HepG2 (cell line): Measurements from ENCODE around the gene DVL3. TPM values are rescaled to one million over a fixed set of nuclear protein-coding genes. Genes with fewer than 3 reads are reported as not detected.

Experiments
- ATAC-seq: fragments of 200-7000 bp; cut with Tn5 transposase; 3 replicates; pipeline ENCODE4 v1.9.1; 2020; ENCODE audit warnings: mild to moderate bottlenecking, moderate library complexity
- BruUV-seq: library from RNA; stranded (reverse); fragments of 400-500 nt; replicated peaks from 2 replicates; lab custom pipeline; 2021; lab: Mats Ljungman, UMichigan
- CTCF ChIA-PET: fragments of 300-600 bp; formaldehyde crosslinking; extraction: SDS; loops from one replicate; lab custom pipeline; 2021; ENCODE audit warnings: low total read pairs, inconsistent platforms, low intra/inter-chr PET ratio; lab: Yijun Ruan, JAX
- POLR2A ChIA-PET: fragments of 350-600 bp; sonication (Branson Sonifier 250); formaldehyde crosslinking; loops from one replicate; lab custom pipeline; 2020; ENCODE audit warnings: antibody characterized with exemption, inconsistent platforms; lab: Yijun Ruan, JAX
- DNase-seq: peaks from one replicate; pipeline ENCODE4 v3.0.0-alpha.2; 2015; ENCODE audit warnings: low spot score
- FAIRE-seq: peaks from 3 replicates; lab custom pipeline; 2011; peaks lifted over from hg19 to GRCh38; lab: Jason Lieb, UNC
- H2AFZ ChIP-seq: one replicate; pipeline ENCODE4 v1.6.1; 2011; ENCODE audit warnings: low read length, inconsistent platforms
- H3K27ac ChIP-seq: fragments of 300-600 bp; 3 replicates; pipeline ENCODE4 v1.8.0; 2011; ENCODE audit warnings: mixed run types, mild to moderate bottlenecking, mixed read lengths, low read length, inconsistent platforms; ENCODE audit not compliant: insufficient read depth; ENCODE audit errors: extremely low read length
- H3K27me3 ChIP-seq, 2 experiments: fragments of 200-600 bp in 1 of 2; 2 replicates in 1 of 2; 3 replicates in 1 of 2; pipeline versions ENCODE4 v1.6.0 to v1.8.0; 2011; ENCODE audit warnings: low read length in 2 of 2, mild to moderate bottlenecking in 2 of 2, moderate library complexity in 2 of 2, inconsistent platforms in 1 of 2; ENCODE audit not compliant: insufficient read depth in 2 of 2, control insufficient read depth in 1 of 2
- H3K36me3 ChIP-seq, 2 experiments: fragments of 200-600 bp in 1 of 2; replicated peaks in 1 of 2; 2 replicates in 1 of 2; 3 replicates in 1 of 2; pipeline versions ENCODE4 v1.5.1 to v1.8.0; 2011; ENCODE audit warnings: low read length in 2 of 2, inconsistent platforms in 1 of 2; ENCODE audit not compliant: insufficient read depth in 2 of 2, control insufficient read depth in 1 of 2
- H3K4me1 ChIP-seq: 2 replicates; pipeline ENCODE4 v1.5.1; 2012; ENCODE audit warnings: low read length, inconsistent platforms; ENCODE audit not compliant: insufficient read depth
- H3K4me2 ChIP-seq: 2 replicates; pipeline ENCODE4 v1.6.0; 2011; ENCODE audit warnings: low read depth, low read length, inconsistent platforms
- H3K4me3 ChIP-seq, 3 experiments: fragments of 200-600 bp in 1 of 3; sonication (generic), shearing (Covaris generic) in 1 of 3; replicated peaks in 1 of 3; 2 replicates each; pipeline ENCODE4 v1.5.1; 2011 to 2016; ENCODE audit warnings: low read length in 3 of 3, inconsistent platforms in 2 of 3, low read depth in 2 of 3, mild to moderate bottlenecking in 2 of 3, control low read depth in 1 of 3, mixed read lengths in 1 of 3; ENCODE audit not compliant: insufficient read depth in 1 of 3
- H3K79me2 ChIP-seq: one replicate; pipeline ENCODE4 v1.6.1; 2011; ENCODE audit warnings: low read length, inconsistent platforms; ENCODE audit not compliant: insufficient read depth
- H3K9ac ChIP-seq: 2 replicates; pipeline ENCODE4 v1.6.0; 2011; ENCODE audit warnings: mild to moderate bottlenecking, low read depth, low read length, inconsistent platforms; ENCODE audit not compliant: insufficient read depth
- H3K9me3 ChIP-seq: 2 replicates; pipeline ENCODE4 v1.5.1; 2012; ENCODE audit warnings: mild to moderate bottlenecking, low read length
- H4K20me1 ChIP-seq: 2 replicates; pipeline ENCODE4 v1.6.0; 2011; ENCODE audit warnings: inconsistent platforms, mild to moderate bottlenecking, low read length, moderate library complexity; ENCODE audit not compliant: insufficient read depth
- ATM ChIP-seq: fragments of 450-650 bp; IDR thresholded peaks from 2 replicates; pipeline ENCODE4 v1.7.1; 2017; ENCODE audit warnings: mild to moderate bottlenecking, borderline replicate concordance
- CTCF ChIP-seq: sonication (generic); formaldehyde crosslinking; IDR thresholded peaks from 2 replicates; pipeline ENCODE4 v1.5.0; 2020; ENCODE audit warnings: mild to moderate bottlenecking, missing genetic modification reagents, moderate library complexity
- GPN1 ChIP-seq: sonication (generic); formaldehyde crosslinking; IDR thresholded peaks from 2 replicates; pipeline ENCODE4 v1.5.1; 2020; ENCODE audit warnings: missing genetic modification reagents, borderline replicate concordance
- KAT8 ChIP-seq: IDR thresholded peaks from 2 replicates; pipeline ENCODE4 v1.6.1; 2016; ENCODE audit warnings: missing genetic modification reagents, missing compliant biosample characterization
- KMT2A ChIP-seq: sonication (generic); formaldehyde crosslinking; IDR thresholded peaks from 2 replicates; pipeline ENCODE4 v1.4.0; 2020; ENCODE audit warnings: missing genetic modification reagents
- NR1H2 ChIP-seq: sonication (generic); formaldehyde crosslinking; IDR thresholded peaks from 2 replicates; pipeline ENCODE4 v1.8.1; 2022; ENCODE audit warnings: low read depth, missing genetic modification reagents, borderline replicate concordance
- RBM22 ChIP-seq: fragments of 200-400 bp; formaldehyde crosslinking; optimal IDR thresholded peaks from 2 replicates; pipeline ENCODE3; 2017; ENCODE audit warnings: mild to moderate bottlenecking, low read length, moderate library complexity
- STAG1 ChIP-seq: sonication (generic); formaldehyde crosslinking; IDR thresholded peaks from 2 replicates; pipeline ENCODE4 v1.4.0; 2020; ENCODE audit warnings: missing genetic modification reagents
- U2AF1 ChIP-seq: fragments of 200-400 bp; formaldehyde crosslinking; optimal IDR thresholded peaks from 2 replicates; pipeline ENCODE3; 2017; ENCODE audit warnings: mild to moderate bottlenecking, low read depth, low read length
- ZBED4 ChIP-seq: sonication (generic); formaldehyde crosslinking; IDR thresholded peaks from 2 replicates; pipeline ENCODE4 v1.4.0; 2020; ENCODE audit warnings: missing genetic modification reagents, borderline replicate concordance
- ZBTB10 ChIP-seq: sonication (generic); formaldehyde crosslinking; IDR thresholded peaks from 2 replicates; pipeline ENCODE4 v1.4.0; 2020; ENCODE audit warnings: missing genetic modification reagents, borderline replicate concordance
- ZNF317 ChIP-seq: sonication (generic); formaldehyde crosslinking; IDR thresholded peaks from 2 replicates; pipeline ENCODE4 v1.5.0; 2020; ENCODE audit warnings: mild to moderate bottlenecking, missing genetic modification reagents
- ZNF329 ChIP-seq: sonication (generic); formaldehyde crosslinking; IDR thresholded peaks from 2 replicates; pipeline ENCODE4 v1.9.0; 2021; ENCODE audit warnings: low read depth, mild to moderate bottlenecking, missing genetic modification reagents
- ZNF773 ChIP-seq: sonication (generic); formaldehyde crosslinking; IDR thresholded peaks from 2 replicates; pipeline ENCODE4 v1.4.0; 2020; ENCODE audit warnings: missing genetic modification reagents, borderline replicate concordance
- WGBS: methylation state at CpG from one replicate; pipeline ENCODE4 v1.1.6; 2017; ENCODE audit warnings: low lambda C conversion rate; 5-methylcytosine and 5-hydroxymethylcytosine counted together
- in situ Hi-C: cut with HindIII; loops from 2 replicates; pipeline ENCODE4 v1.10.0; 2017; ENCODE audit warnings: low pct_unique_long_range_greater_than_20kb; ENCODE audit not compliant: extremely low pct_ligation_motif_present
- intact Hi-C: fragments of 100-400 bp; cut with micrococcal nuclease; formaldehyde crosslinking; loops from one replicate; pipeline ENCODE4 v1.10.0; 2022; ENCODE audit not compliant: unreplicated experiment
- polyA plus RNA-seq, 8 experiments: library from polyadenylated mRNA; depleted of rRNA in 3 of 8; stranded (reverse) in 7 of 8; unstranded in 1 of 8; fragments of >200 nt; fragmentation: Illumina TruSeq in 4 of 8; extraction: Trizol in 4 of 8; gene quantifications; 2 replicates each; pipeline versions ENCODE4 v1.2.1 to v1.2.3, GENCODE V29; 2011 to 2016; ENCODE audit warnings: low read depth in 4 of 8, missing spikeins in 1 of 8, mixed read lengths in 1 of 8; ENCODE audit not compliant: insufficient read depth in 1 of 8
- total RNA-seq, 5 experiments: library from RNA; depleted of rRNA; stranded (reverse); fragments of >200 nt; fragmentation: Illumina TruSeq; extraction: Trizol; gene quantifications; 2 replicates each; pipeline ENCODE4 v1.2.3, GENCODE V29; 2016; ENCODE audit warnings: low read depth in 1 of 5

DVL3 gene
- total and polyA plus RNA-seq, 2 of the 13 experiments (the other 11 are each of a cell fraction or from before 2014, with no cell fraction given): 29.0 to 36.1 TPM

- Histone ChIP-seq H3K4me2 (no peak overlapping the region), H3K9me3 (no peaks in the 10 kb centered on the region), H3K36me3 (peaks cover 5 to 13% of the 10 kb centered on the region in 2 experiments; a peak in 4 of 5 replicates), H3K9ac (no peak overlapping the region), H4K20me1 (no peaks in the 10 kb centered on the region), H3K4me1 (peaks cover 12% of the 10 kb centered on the region), H3K27ac (no peak overlapping the region), H3K4me3 (no peak overlapping the region), H3K79me2 (no peaks in the 10 kb centered on the region), H2AFZ (no peak overlapping the region), H3K27me3 (peaks cover 0 to 10% of the 10 kb centered on the region in 2 experiments; a peak in 3 of 5 replicates)
- FAIRE-seq (no peak), DNase-seq (no peak), ATAC-seq (peak; percentile 53)
- ChIA-PET POLR2A (interaction anchor here (0.7 kb wide), 1 partner anchor 1790 kb away, joined by 3 read pairs; no protein-coding TSS in a partner anchor), CTCF (no interaction called here)
- BruUV-seq: no TSS peak
- no peak for TF ChIP-seq GPN1 (CRISPR knock-in tag)
- no peak for TF ChIP-seq ZNF317 (CRISPR knock-in tag)
- TF ChIP-seq U2AF1: no peak
- no peak for TF ChIP-seq KMT2A
- no peak for TF ChIP-seq RBM22
- TF ChIP-seq ATM: no peak
- TF ChIP-seq ZBED4 (CRISPR knock-in tag): no peak
- peak; percentile 45 for TF ChIP-seq CTCF
- TF ChIP-seq KAT8 (CRISPR knock-in tag): no peak
- TF ChIP-seq NR1H2 (CRISPR knock-in tag): no peak
- no peak for TF ChIP-seq ZBTB10 (CRISPR knock-in tag)
- peak; percentile 48 for TF ChIP-seq STAG1
- no peak for TF ChIP-seq ZNF329 (CRISPR knock-in tag)
- no peak for TF ChIP-seq ZNF773 (CRISPR knock-in tag)
- in situ Hi-C loops (no loop called here), intact Hi-C loops (no loop called here)
- 80% methylated on average over 5 of the region's 9 CpGs for WGBS
Observed at GRCh38 chr3:184198509-184198908, 43.3 kb downstream of the DVL3 start.
